ENCODE measurements around the gene TWSG1.
"Not testable (repeated sequence)": the region's sequence is repeated elsewhere in the genome, so short reads cannot be mapped to it uniquely, and the experiment has no call there.

The TWSG1 gene

DNA sequence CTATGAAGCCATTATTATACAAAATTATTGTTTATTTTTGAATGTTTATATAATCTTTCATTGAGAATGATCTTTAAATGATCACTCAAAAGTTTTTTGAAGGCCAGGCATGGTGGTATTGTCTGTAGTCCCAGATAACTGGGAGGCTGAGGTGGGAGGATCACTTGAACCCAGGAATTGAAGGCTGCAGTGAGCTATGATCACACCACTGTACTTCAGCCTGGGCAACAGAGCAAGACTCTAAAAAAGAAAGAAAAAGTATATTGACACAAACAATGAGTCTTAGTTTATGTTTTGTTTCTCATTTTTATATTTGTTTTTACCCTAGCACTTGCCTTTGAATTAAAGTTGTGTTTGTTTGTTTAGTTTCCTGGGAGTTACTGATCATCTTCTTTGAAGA is 2.3 kb downstream of the TWSG1 start:
- no peak for DNase-seq

DNA sequence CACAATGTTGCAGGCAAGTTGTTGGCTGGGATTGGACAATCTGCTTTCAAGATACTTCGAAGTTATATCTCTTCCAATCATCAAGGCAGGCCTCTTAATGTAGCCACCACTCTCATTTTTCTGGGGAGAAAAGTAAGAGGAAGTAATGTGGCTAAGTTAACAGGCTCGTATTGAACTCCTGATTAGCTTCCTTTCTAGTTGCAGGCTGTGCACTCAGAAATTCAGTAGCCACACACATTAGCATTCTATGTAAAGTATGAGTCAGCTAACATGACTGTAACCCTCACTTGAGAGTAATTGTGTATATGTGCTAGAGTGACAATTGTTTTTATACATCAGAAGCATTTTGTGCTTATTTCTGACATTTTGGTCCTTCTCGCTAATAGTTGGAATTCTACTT is 3.3 kb downstream of the TWSG1 start:
- no peak for DNase-seq

DNA sequence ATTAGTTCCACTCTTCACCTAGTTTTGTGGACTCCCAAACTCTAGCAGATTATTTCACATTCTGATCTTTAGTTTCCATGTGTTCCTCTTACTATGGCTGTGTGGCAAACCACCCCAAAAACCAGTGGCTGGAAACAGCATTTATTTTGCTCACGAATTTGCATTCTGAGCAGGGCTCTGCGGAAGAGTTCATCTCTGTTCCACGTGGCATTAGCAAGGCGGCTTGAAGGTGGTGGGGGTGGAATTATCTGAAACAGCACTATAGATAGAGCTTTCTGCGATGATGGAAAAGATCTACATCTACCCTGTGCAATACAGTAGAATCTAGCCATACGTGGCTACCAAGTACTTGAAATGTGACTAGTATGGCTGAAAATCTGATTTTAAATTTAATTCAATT is 5.9 kb downstream of the TWSG1 start:
- DNase-seq = no peak

DNA sequence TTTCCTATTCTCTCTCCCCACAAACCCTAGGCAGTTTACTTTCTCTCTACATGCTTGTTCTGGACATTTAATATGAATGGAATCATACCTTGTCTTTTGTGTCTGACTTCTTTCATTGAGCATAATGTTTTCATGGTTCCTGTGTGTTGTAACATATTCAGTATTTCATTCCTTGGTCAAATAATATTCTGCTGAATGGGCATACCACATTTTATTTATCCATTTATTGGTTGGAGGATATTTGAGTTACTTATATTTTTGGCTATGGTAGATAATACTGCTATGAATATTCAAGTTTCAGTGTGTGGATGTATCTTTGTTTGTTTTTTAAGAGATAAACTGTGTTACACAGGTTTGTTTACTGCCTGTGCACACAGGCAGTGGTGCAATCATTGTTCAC is 9.0 kb downstream of the TWSG1 start:
- no peak for DNase-seq

DNA sequence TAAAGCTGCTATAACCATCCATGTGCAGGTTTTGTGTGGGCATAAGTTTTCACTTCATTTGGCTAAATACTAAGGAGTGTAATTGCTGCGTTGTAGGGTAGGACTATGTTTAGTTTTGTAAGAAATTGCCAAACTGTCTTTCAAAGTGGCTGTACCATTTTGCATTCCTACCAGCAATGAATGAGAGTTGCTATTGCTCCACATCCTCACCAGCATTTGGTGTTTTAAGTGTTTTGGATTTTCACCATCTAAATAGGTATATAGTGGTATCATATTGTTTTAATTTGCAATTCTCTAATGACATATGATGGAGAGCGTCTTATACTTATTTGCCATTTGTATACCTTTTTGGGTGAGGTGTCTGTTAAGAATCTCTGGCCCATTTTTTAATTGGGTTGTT is 12.2 kb downstream of the TWSG1 start:
- no peak for DNase-seq

DNA sequence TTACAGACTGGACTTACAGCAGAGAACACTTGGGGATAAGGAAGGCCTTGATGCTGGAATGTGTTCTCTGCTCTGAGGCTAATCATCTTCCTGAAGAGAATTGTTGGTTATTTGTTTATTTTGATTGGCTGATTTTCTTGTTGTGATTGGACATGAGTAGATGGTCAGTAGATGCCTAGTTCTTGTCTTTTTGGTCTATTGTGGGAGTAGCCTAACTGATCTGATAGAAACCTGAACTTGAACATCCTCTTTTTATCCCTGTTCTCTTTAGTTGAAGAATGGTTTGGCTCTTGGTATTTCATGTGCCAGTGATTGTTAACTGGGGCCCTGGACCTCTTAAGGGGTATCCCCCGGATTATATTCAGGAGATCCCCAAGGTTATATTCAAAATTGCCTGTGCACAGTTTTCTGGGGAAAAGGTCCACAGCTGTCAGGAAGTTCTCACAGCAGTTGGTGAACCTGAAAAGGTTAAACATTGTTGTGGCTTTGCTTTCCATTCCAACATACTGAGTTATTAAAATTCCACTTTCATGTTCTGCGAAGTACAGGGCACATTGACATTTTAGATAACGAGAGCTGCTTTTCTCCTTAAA is 13.6 kb downstream of the TWSG1 start:
- no peak for DNase-seq

DNA sequence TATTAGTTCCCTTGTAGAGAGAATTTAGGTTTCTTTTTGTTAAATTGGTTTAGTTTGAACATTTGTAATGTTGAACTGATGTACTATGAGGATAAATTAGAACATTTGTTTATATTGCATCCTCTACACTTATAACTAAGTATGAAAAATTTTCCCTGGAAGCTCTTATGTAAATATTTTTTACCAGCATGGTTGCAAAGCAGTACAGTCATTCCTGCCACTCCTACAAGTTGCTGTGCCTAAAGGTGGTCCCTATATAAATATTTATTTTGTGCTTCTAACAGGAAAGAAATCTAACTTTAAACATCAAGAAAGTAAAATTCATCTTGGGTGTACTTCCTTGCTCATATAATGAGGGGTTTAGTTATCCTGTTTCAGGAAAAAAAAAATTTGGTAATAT is 14.2 kb downstream of the TWSG1 start:
- DNase-seq = no peak

DNA sequence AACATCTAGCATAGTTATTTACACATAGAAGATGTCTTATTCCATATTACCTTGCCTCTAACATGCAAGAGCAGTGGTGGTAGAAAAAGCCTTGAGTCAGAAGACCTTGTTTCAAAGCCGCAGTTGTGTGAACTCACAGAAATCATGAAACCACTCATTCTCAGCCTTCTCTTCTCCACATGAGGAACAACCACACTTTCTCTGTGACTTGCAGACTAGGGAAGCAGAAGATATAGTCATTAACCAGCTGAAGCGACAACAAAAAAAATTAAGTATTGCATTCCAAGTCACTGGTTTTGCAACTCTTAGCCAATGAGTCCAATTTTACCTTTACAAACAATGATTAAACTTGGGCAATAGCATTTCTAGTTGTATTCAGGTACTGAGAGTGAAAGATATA is 19.0 kb downstream of the TWSG1 start:
- DNase-seq = no peak

DNA sequence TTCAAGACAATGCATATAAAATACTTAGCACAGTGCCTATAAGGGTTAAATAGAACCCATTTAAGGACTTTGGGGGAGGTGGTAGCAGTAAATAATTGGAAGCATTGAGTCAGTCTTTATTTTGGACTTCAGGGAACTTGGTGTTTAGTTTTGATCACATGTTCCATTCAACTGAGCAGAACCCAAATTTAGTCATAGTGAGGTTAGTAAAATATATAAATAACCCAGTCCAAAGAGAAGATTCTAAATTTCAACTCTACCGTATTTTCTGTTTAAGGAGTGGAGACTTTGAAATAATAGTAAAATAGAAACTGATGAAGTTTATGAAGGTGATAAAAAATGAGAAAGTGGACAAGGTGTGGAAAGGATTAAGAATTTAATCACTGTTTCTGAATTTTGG is 19.7 kb downstream of the TWSG1 start:
- no peak for DNase-seq

DNA sequence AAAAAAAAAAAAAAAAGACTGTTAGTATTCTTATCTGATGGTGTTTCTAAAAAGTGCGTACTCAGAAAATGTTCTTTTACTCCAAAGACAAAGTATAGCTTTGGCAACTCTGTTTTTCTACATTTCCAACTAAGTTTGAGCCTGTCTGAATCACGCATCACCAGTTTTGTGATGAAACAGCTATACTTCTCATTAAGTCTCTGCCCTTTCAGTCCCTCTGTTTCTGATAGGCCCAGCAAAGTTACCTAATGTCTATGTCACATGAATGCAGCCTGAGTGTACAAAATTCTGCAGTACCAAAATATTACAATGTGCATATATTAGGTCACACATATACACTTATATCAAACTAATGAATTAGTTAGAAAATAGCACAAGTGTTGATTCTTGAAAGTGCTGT is 22.4 kb downstream of the TWSG1 start:
- no peak for DNase-seq

DNA sequence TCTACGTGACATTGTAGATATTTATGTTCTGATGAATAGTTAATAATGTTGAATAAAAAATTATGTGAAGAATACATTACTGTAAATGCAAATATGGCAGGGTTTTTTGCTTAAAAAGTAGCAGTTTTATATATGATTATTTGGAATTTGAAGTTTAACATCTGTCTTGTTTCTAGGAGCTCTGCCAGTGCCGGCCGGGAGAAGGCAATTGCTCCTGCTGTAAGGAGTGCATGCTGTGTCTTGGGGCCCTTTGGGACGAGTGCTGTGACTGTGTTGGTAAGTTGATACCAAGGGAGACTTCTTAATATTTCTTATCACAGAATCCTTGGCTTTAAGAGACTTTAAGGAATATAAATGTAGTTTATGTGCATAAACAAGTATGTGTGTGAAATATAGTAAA is 25.2 kb downstream of the TWSG1 start:
- no peak for DNase-seq

DNA sequence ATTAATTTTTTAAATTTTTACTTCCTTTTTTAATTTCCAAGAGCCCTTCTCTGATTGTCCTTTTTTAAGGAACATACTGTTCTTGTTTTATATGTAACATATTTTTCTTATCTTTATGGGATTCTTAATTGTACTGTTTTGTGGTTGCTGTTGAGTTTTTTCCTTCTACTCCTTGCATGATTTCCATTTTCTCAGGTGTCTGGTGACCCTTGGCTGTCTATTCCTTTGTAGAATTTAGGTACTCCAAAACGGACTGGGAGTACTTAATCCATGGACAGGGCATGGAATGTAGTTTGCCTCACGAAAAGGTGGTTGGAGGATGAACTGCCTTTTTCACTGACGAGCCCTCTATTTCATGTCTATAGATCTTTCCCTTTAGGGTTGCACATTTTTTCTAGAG is 26.6 kb downstream of the TWSG1 start:
- DNase-seq = no peak

DNA sequence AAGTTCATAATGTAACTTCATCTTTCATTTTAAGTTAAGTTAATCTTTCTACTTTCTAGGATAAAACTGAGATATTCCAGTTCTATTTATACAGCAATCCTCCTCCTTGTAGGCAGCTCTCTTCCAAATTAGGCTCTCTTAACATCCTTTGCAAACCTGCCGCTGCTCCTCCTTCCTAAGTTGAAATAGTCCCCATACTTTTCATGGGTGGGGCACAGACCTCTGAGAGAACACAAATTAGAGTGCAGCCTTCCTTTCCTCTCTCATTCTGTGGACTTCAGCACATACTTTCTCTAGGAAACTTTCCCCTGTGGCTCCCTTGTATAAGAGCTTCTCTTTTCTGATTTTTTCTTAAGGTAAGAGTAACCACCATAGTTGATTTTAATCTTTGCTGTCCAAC is 28.3 kb downstream of the TWSG1 start:
- no peak for DNase-seq

DNA sequence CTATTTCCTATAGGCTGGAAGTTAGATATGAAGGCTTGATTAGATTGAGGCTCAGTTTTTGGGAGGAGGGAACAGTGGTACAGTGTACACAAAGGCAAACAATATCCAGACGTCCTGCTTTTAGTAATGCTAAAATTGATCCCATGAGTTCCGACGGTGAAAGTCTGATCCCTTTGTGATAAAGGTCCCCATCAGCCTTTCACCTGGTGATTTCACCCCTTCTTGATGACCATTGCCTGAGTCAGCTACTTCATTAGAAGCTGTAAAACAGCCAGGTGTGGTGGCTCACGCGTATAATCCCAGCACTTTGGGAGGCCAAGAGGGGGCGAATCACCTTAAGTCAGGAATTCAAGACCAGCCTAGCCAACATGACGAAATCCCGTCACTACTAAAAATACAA is 29.7 kb downstream of the TWSG1 start:
- DNase-seq = no peak

DNA sequence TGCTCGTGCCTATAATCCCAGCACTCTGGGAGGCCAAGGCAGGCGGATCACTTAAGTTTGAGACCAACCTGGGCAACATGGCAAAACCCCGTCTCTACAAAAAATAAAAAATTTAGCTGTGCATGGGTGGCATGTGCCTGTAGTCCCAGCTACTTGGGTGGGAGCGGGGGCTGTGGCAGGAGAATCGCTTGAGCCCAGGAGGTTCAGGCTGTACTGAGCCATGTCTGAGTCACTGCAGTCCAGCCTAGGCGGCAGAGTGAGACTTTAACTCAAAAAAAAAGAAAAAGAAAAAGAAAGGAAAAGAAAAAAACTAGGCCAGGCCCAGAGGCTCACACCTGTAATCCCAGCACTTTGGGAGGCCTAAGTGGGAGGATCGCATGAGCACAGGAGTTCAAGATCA is 30.8 kb downstream of the TWSG1 start:
- DNase-seq = no peak

DNA sequence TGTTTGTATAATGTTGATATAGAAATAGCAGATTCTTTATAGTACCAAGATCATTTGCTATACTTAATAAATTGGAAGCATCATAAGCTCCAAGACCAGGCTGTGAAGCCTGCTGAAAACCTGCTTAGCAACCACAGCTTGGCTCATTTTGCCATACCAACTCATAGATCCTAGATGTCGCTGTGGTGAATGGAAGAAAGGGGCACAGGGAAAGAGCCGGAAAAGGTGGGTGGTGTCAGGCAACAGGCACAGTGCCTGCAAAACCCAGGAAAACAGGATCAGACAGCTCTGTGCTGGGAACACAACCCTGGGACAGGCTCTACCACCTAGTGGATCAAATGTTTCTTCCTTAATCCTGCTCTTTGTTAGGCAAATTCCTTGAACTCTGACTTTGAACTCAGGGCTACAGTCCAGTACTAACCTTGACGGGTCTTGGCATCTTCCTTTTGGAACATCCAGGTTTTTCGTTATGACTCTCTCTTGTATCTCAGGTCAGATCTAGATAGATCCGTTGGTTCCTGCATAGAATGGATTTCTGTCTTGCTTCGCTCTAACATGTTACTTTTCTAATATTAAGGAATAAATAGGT is 31.6 kb downstream of the TWSG1 start:
- DNase-seq = peak; percentile 81

DNA sequence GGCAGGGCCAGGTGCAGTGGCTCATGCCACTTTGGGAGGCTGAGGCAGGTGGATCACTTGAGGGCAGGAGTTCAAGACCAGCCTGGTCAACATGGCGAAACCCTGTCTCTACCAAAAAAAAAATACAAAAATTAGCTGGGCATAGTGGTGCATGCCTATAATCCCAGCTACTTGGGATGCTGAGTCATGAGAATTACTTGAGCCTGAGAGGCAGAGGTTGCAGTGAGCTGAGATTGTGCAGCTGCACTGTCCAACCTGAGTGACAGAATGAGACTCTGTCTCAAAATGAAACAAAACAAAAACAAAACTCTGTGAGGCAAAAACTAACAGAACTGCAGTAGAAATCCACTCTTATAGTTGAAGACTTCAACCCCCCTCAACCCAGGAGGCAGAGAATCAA is 38.7 kb downstream of the TWSG1 start:
- not testable (repeated sequence) for DNase-seq

DNA sequence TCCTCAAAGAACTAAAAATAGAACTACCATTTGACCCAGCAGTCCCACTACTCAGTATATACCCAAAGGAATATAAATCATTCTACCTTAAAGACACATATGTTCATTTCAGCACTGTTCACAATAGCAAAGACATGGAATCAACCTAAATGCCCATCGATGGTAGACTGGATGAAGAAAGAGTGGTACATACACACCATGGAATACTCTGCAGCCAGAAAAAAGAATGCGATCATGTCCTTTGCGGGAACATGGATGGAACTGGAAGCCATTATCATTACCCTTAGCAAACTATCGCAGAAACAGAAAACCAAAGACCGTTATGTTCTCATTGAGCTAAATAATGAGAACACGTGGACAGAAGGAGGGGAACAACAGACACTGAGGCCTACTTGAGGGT is 44.5 kb downstream of the TWSG1 start:
- DNase-seq = no peak

DNA sequence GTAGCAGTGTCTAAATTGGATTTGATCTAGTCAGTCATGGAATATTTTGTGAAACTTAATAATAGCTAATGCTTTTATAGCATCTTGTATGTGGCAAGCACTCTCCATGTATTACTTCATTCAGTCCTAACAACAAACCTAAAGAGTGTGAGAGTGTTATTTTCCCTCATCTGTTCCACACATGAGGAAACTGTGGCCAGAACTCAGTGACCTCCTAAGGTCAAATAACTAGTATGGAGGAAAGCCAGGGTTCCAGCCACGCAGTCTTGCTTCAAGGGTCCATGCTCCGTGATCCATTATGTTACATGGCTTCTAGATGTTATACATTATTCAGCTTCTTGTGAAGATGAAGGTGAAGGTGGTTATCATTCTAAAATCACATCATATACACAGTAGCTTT is 45.5 kb downstream of the TWSG1 start:
- no peak for DNase-seq

DNA sequence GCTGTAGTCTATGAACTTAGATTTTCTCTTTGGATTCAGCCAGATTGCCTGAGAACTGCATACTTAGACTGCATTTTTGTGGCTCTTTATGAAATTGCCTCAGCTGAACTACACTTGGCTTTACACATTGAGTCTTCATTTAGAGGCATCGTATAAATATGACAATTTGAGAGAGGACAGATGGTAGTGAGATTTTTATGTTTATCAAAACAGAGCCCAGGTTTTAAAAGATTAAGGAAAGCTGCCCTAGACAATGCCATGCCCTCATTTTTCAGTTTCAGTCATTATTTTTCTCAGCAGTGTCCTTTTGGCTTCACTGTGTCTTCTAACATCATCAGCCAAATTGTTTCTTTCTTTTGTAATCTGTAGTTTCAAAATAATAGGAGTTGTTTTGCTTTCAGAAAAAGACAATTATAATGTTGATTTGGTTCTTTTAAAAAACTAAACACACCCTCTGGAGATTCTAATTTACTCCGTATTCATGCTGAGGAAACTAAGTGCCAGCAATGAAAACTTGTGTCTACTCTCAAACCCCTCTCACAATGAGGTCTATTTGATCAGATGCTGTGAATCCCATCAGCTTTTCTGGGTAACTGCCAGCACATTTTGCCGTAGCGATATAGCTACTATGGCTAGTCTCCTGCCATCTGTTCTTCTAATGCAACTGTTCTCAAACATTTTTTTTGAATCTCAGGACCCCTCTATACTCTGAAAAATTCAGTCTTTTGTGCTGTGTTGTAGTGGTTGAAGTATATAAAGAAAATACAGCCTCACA is 46.2 kb downstream of the TWSG1 start:
- DNase-seq = peak; percentile 90

DNA sequence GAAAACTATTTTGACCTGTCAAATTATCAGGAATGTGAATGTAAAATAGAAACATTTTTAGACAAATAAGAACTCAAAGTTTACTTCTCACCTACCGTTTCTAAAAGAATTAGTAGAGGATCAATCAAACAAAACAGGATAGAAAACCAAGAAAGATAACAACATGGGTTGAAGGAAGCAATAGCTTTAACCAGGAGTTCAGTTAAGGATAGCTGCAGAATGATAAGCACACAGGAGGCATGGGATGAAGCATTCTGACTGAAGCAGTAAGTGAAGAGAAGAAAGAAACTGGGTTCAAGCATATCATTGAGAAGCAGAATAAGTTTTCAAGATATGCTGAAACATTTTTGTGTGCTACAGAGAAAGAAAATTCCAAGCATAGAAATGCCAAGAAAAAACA is 52.3 kb downstream of the TWSG1 start:
- DNase-seq = no peak

DNA sequence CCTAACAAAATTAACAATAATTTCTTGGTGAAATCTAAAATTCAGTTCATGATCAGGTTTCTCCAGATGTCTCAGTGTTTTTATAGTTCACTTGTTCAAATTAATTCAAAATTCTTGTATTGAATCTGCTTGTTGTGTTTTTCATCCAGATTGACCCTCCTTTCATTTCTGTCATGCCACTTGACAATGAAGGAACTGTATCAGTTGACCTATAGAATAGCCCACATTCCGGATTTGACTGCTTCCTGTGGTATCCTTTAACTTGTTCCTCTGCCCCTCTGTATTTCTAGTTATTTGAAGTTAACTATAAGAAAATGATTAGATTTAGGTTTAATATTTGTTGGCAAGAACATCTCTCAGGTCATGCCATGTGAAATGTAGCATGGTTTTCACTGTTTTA is 53.3 kb downstream of the TWSG1 start:
- DNase-seq = no peak

DNA sequence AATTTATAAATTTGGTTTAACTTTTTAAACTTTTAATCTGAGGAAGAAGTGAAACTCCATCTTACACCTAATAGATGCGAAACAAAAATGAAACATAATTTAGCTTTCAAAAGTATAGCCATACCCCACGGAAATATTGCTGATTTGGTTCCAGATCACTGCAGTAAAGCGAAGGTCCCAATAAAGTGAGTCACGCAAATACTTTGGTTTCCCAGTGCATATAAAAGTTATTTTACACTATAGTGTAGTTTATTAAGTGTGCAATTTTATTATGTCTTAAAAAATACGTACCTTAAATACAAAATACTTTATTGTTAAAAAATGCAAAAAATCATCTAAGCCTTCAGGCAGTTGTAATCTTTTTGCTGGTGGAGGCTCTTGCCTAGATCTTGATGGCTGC is 55.1 kb downstream of the TWSG1 start:
- no peak for DNase-seq

DNA sequence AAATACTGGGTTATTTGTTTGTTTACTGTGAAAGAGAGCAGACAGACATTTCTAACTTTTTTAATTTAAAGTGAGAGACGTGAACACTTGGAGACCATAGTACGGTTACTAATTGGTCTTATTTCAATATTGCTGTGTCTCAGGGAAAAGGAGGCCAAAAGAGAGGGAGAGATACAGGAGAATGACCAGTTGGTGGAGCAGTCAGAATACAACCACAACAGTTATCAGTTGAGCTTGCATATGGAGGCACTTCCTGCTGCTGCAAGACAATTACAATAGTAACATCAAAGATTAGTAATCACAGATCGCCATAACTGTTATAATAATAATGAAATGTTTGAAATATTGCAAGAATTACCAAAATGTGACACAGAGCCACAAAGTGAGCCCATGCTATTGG is 58.2 kb downstream of the TWSG1 start:
- no peak for DNase-seq

DNA sequence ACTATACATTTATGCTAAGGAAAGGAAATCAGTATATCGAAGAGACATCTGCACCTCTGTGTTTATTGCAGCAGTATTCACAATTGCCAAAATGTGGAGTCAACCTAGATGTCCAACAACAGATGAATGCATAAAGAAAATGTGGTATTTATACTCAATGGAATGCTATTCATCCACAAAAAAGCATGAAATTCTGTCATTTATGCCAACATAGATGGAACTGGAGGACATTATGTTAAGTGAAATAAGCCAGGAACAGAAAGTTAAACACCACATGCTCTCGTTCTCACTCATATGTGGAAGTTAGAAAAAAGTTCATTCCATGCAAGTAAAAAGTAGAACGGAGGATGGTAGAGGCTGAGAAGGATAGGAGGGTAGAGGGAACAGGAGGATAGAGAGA is 59.5 kb downstream of the TWSG1 start:
- DNase-seq = no peak
